Stimulated activated memory B cell treated with anti-CD40 and anti-IgM and Interleukin-4, amounts not matched to agents 10 μg/mL and 1 μg/mL and 100 μg/mL, for 72 hours (primary cell): ENCODE data around the gene PATJ.

Experiments used
- ATAC-seq: fragments of 150-1000 bp; cut with Tn5 transposase; 2 replicates; pipeline ENCODE4 v1.10.0; 2021
- H3K27ac Mint-ChIP-seq: one replicate; pipeline ENCODE4 v1.8.0; 2022; ENCODE audit warnings: mild to moderate bottlenecking, mixed read lengths
- H3K27me3 Mint-ChIP-seq: one replicate; pipeline ENCODE4 v1.8.0; 2022; ENCODE audit warnings: mixed read lengths
- H3K36me3 Mint-ChIP-seq: one replicate; pipeline ENCODE4 v1.8.0; 2022; ENCODE audit warnings: mixed read lengths
- H3K4me1 Mint-ChIP-seq: one replicate; pipeline ENCODE4 v1.8.0; 2022; ENCODE audit warnings: mixed read lengths
- H3K4me3 Mint-ChIP-seq: one replicate; pipeline ENCODE4 v1.8.0; 2022; ENCODE audit warnings: mild to moderate bottlenecking, moderate library complexity, mixed read lengths
- H3K9me3 Mint-ChIP-seq: one replicate; pipeline ENCODE4 v1.8.0; 2022; ENCODE audit warnings: mixed read lengths

PATJ gene

GRCh38 chr1:62068416-62068843 lies 326.1 kb downstream of the PATJ start:
- Mint-ChIP-seq H3K27me3 (no peaks in the 10 kb centered on the region), H3K36me3 (peaks cover 27% of the 10 kb centered on the region), H3K4me1 (no peaks in the 10 kb centered on the region), H3K9me3 (peaks cover 3% of the 10 kb centered on the region), H3K4me3 (no peak overlapping the region), H3K27ac (no peak overlapping the region)
- ATAC-seq = no peak

GRCh38 chr1:62068978-62069377 lies 326.7 kb downstream of the PATJ start:
- no peak for ATAC-seq
- Mint-ChIP-seq H3K27me3 (no peaks in the 10 kb centered on the region), H3K4me3 (no peak overlapping the region), H3K27ac (no peak overlapping the region), H3K4me1 (no peaks in the 10 kb centered on the region), H3K9me3 (peaks cover 3% of the 10 kb centered on the region), H3K36me3 (peaks cover 21% of the 10 kb centered on the region)

- H3K27ac Mint-ChIP-seq = no peak overlapping the region
- no peaks in the 10 kb centered on the region for H3K27me3 Mint-ChIP-seq
- H3K4me1 Mint-ChIP-seq = no peaks in the 10 kb centered on the region
- ATAC-seq = no peak
- peaks cover 3% of the 10 kb centered on the region for H3K9me3 Mint-ChIP-seq
- no peak overlapping the region for H3K4me3 Mint-ChIP-seq
- peaks cover 19% of the 10 kb centered on the region for H3K36me3 Mint-ChIP-seq
These were observed 328.2 kb downstream of the PATJ start for GRCh38 chr1:62070384-62071011.

GRCh38 chr1:62071695-62072094 lies 329.4 kb downstream of the PATJ start:
- peaks cover 14% of the 10 kb centered on the region for H3K36me3 Mint-ChIP-seq
- no peaks in the 10 kb centered on the region for H3K4me1 Mint-ChIP-seq
- H3K27ac Mint-ChIP-seq = no peak overlapping the region
- H3K4me3 Mint-ChIP-seq = no peak overlapping the region
- ATAC-seq = no peak
- no peaks in the 10 kb centered on the region for H3K27me3 Mint-ChIP-seq
- peaks cover 1% of the 10 kb centered on the region for H3K9me3 Mint-ChIP-seq

- Mint-ChIP-seq H3K27me3 (no peaks in the 10 kb centered on the region), H3K9me3 (no peaks in the 10 kb centered on the region), H3K4me1 (no peaks in the 10 kb centered on the region), H3K36me3 (peaks cover 9% of the 10 kb centered on the region), H3K27ac (no peak overlapping the region), H3K4me3 (no peak overlapping the region)
- no peak for ATAC-seq
These were observed 334.0 kb downstream of the PATJ start for GRCh38 chr1:62076286-62076685.

GRCh38 chr1:62077821-62078220 lies 335.5 kb downstream of the PATJ start:
- no peak overlapping the region for H3K4me3 Mint-ChIP-seq
- H3K36me3 Mint-ChIP-seq = peaks cover 9% of the 10 kb centered on the region
- H3K4me1 Mint-ChIP-seq = no peaks in the 10 kb centered on the region
- H3K9me3 Mint-ChIP-seq = no peaks in the 10 kb centered on the region
- no peak for ATAC-seq
- no peaks in the 10 kb centered on the region for H3K27me3 Mint-ChIP-seq
- no peak overlapping the region for H3K27ac Mint-ChIP-seq

GRCh38 chr1:62082456-62083363 lies 340.4 kb downstream of the PATJ start:
- H3K4me1 Mint-ChIP-seq = no peaks in the 10 kb centered on the region
- H3K27ac Mint-ChIP-seq = no peak overlapping the region
- no peak overlapping the region for H3K4me3 Mint-ChIP-seq
- H3K27me3 Mint-ChIP-seq = no peaks in the 10 kb centered on the region
- ATAC-seq = no peak
- H3K9me3 Mint-ChIP-seq = no peaks in the 10 kb centered on the region
- peaks cover 35% of the 10 kb centered on the region for H3K36me3 Mint-ChIP-seq

- ATAC-seq = no peak
- H3K9me3 Mint-ChIP-seq = no peaks in the 10 kb centered on the region
- no peak overlapping the region for H3K4me3 Mint-ChIP-seq
- H3K4me1 Mint-ChIP-seq = no peaks in the 10 kb centered on the region
- no peaks in the 10 kb centered on the region for H3K27me3 Mint-ChIP-seq
- peaks cover 37% of the 10 kb centered on the region for H3K36me3 Mint-ChIP-seq
- H3K27ac Mint-ChIP-seq = no peak overlapping the region
These were observed 342.1 kb downstream of the PATJ start for GRCh38 chr1:62084310-62084890.

GRCh38 chr1:62088439-62088838 lies 346.2 kb downstream of the PATJ start:
- Mint-ChIP-seq H3K9me3 (no peaks in the 10 kb centered on the region), H3K27me3 (no peaks in the 10 kb centered on the region), H3K36me3 (peaks cover 50% of the 10 kb centered on the region), H3K4me3 (no peak overlapping the region), H3K4me1 (no peaks in the 10 kb centered on the region), H3K27ac (no peak overlapping the region)
- no peak for ATAC-seq

GRCh38 chr1:62089570-62089969 lies 347.3 kb downstream of the PATJ start:
- ATAC-seq = no peak
- H3K4me1 Mint-ChIP-seq = no peaks in the 10 kb centered on the region
- no peak overlapping the region for H3K4me3 Mint-ChIP-seq
- H3K9me3 Mint-ChIP-seq = no peaks in the 10 kb centered on the region
- no peak overlapping the region for H3K27ac Mint-ChIP-seq
- no peaks in the 10 kb centered on the region for H3K27me3 Mint-ChIP-seq
- peaks cover 46% of the 10 kb centered on the region for H3K36me3 Mint-ChIP-seq

GRCh38 chr1:62090016-62090415 lies 347.7 kb downstream of the PATJ start:
- H3K27me3 Mint-ChIP-seq = no peaks in the 10 kb centered on the region
- no peaks in the 10 kb centered on the region for H3K4me1 Mint-ChIP-seq
- H3K27ac Mint-ChIP-seq = no peak overlapping the region
- no peak overlapping the region for H3K4me3 Mint-ChIP-seq
- no peak for ATAC-seq
- H3K9me3 Mint-ChIP-seq = no peaks in the 10 kb centered on the region
- H3K36me3 Mint-ChIP-seq = peaks cover 42% of the 10 kb centered on the region

GRCh38 chr1:62092110-62092509 lies 349.8 kb downstream of the PATJ start:
- ATAC-seq = no peak
- H3K4me3 Mint-ChIP-seq = no peak overlapping the region
- no peaks in the 10 kb centered on the region for H3K9me3 Mint-ChIP-seq
- H3K4me1 Mint-ChIP-seq = no peaks in the 10 kb centered on the region
- H3K27me3 Mint-ChIP-seq = no peaks in the 10 kb centered on the region
- peaks cover 34% of the 10 kb centered on the region for H3K36me3 Mint-ChIP-seq
- H3K27ac Mint-ChIP-seq = no peak overlapping the region

- Mint-ChIP-seq H3K27me3 (no peaks in the 10 kb centered on the region), H3K9me3 (no peaks in the 10 kb centered on the region), H3K4me3 (no peak overlapping the region), H3K36me3 (peaks cover 35% of the 10 kb centered on the region), H3K4me1 (no peaks in the 10 kb centered on the region), H3K27ac (no peak overlapping the region)
- no peak for ATAC-seq
These were observed 351.0 kb downstream of the PATJ start for GRCh38 chr1:62093261-62093660.

GRCh38 chr1:62097464-62097863 lies 355.2 kb downstream of the PATJ start:
- no peaks in the 10 kb centered on the region for H3K4me1 Mint-ChIP-seq
- H3K36me3 Mint-ChIP-seq = peaks cover 35% of the 10 kb centered on the region
- no peaks in the 10 kb centered on the region for H3K27me3 Mint-ChIP-seq
- H3K4me3 Mint-ChIP-seq = no peak overlapping the region
- no peak overlapping the region for H3K27ac Mint-ChIP-seq
- no peaks in the 10 kb centered on the region for H3K9me3 Mint-ChIP-seq
- ATAC-seq = no peak

- H3K27me3 Mint-ChIP-seq = no peaks in the 10 kb centered on the region
These were observed 358.2 kb downstream of the PATJ start for GRCh38 chr1:62100442-62100841.

GRCh38 chr1:62103846-62104245 lies 361.6 kb downstream of the PATJ start:
- Mint-ChIP-seq H3K4me3 (no peak overlapping the region), H3K36me3 (peaks cover 27% of the 10 kb centered on the region), H3K4me1 (no peaks in the 10 kb centered on the region), H3K27ac (no peak overlapping the region), H3K27me3 (no peaks in the 10 kb centered on the region), H3K9me3 (no peaks in the 10 kb centered on the region)
- no peak for ATAC-seq

More at GRCh38 chr1:62100442-62100841, 358.2 kb downstream of the PATJ start:
- Mint-ChIP-seq H3K27ac (no peak overlapping the region), H3K36me3 (peaks cover 40% of the 10 kb centered on the region), H3K4me1 (no peaks in the 10 kb centered on the region), H3K9me3 (no peaks in the 10 kb centered on the region), H3K4me3 (no peak overlapping the region)
- ATAC-seq = no peak
